ENCODE measurements around the gene SH3BGR.

DNA sequence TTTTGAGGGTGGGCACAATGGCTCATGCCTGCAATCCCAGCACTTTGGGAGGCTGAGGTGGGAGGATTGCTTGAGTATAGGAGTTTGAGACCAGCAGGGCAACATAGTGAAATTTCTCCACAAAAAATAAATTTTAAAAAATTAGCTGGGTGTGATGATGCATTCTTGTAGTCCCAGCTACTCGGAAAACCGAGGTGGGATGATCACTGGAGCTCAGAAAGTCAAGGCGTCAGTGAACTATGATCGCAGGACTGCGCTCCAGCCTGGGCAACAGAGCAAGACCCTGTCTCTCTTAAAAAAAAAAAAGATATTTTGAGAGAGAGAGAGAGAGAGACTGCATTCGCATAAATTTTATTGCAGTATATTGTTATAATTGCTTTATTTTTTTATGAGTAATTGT, 85.1 kb downstream of the SH3BGR start:
- TF ChIP-seq, protein P1, sequence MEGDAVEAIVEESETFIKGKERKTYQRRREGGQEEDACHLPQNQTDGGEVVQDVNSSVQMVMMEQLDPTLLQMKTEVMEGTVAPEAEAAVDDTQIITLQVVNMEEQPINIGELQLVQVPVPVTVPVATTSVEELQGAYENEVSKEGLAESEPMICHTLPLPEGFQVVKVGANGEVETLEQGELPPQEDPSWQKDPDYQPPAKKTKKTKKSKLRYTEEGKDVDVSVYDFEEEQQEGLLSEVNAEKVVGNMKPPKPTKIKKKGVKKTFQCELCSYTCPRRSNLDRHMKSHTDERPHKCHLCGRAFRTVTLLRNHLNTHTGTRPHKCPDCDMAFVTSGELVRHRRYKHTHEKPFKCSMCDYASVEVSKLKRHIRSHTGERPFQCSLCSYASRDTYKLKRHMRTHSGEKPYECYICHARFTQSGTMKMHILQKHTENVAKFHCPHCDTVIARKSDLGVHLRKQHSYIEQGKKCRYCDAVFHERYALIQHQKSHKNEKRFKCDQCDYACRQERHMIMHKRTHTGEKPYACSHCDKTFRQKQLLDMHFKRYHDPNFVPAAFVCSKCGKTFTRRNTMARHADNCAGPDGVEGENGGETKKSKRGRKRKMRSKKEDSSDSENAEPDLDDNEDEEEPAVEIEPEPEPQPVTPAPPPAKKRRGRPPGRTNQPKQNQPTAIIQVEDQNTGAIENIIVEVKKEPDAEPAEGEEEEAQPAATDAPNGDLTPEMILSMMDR (IDR thresholded peaks at IDR 0.05; ENCODE audit: low read depth, low read length, poor library complexity, severe bottlenecking) = no peak
- TF ChIP-seq EZH2phosphoT487 (IDR thresholded peaks at IDR 0.05; ENCODE audit: borderline replicate concordance, low read length) = no peak
